Stimulated activated CD8-positive, alpha-beta memory T cell treated with anti-CD3 and anti-CD28 coated beads, Interleukin-15, amount 100 ng/mL, for 4 hours (primary cell): ENCODE data around the gene PGAP3.

Experiments
- DNase-seq, 2 donors: peaks; one replicate each; pipeline ENCODE4 v3.0.0-alpha.2; 2020; ENCODE audit warnings: low read depth in 2 of 2

Gene PGAP3

GRCh38 chr17:39671651-39672521 is 16.0 kb downstream of the PGAP3 start:
- DNase-seq = no peak

GRCh38 chr17:39670746-39671145 is 17.1 kb downstream of the PGAP3 start:
- no peak for DNase-seq

GRCh38 chr17:39669897-39670735 is 17.7 kb downstream of the PGAP3 start:
- DNase-seq = no peak

GRCh38 chr17:39667945-39668924 is 19.6 kb downstream of the PGAP3 start, which contains the start of gene PNMT:
TSS of gene PNMT (plus strand) at chr17:39668453. CDS start at chr17:39668476, 23 bp downstream.
- DNase-seq = peak in 1 of 2 donors; percentile 19

GRCh38 chr17:39667262-39667944 is 20.5 kb downstream of the PGAP3 start:
- no peak for DNase-seq

- no peak for DNase-seq
Measured at GRCh38 chr17:39666601-39667261, 21.1 kb downstream of the PGAP3 start.

GRCh38 chr17:39666231-39666600 is 21.6 kb downstream of the PGAP3 start:
- no peak for DNase-seq

- no peak for DNase-seq
Measured at GRCh38 chr17:39665642-39666224, 22.1 kb downstream of the PGAP3 start.

- DNase-seq = no peak
Measured at GRCh38 chr17:39664581-39665561, 23.0 kb downstream of the PGAP3 start, which contains the start of gene TCAP. TSS of gene TCAP (plus strand) at chr17:39665349. CDS start at chr17:39665360, 11 bp downstream.

- no peak for DNase-seq
Measured at GRCh38 chr17:39663688-39664580, 23.9 kb downstream of the PGAP3 start.

- DNase-seq = no peak
Measured at GRCh38 chr17:39663340-39663687, 24.5 kb downstream of the PGAP3 start.

GRCh38 chr17:39662551-39663339 is 25.1 kb downstream of the PGAP3 start:
- no peak for DNase-seq

GRCh38 chr17:39661744-39662541 is 25.9 kb downstream of the PGAP3 start:
- DNase-seq = no peak

GRCh38 chr17:39660397-39661385 is 27.2 kb downstream of the PGAP3 start:
- no peak for DNase-seq

- no peak for DNase-seq
Measured at GRCh38 chr17:39660011-39660360, 27.9 kb downstream of the PGAP3 start.
